HepG2 (cell line): ENCODE results near the gene C5orf34. TPM values are rescaled to one million over a fixed set of nuclear protein-coding genes. Genes with fewer than 3 reads are reported as not detected.
A peak's percentile ranks its signal among the peaks of the same experiment; 100 is the strongest.

Experiments used
- EP300 ChIP-seq, 3 experiments: sonication (generic) in 1 of 3; formaldehyde crosslinking in 1 of 3; IDR thresholded peaks; 2 replicates each; pipeline versions ENCODE4 v1.5.1 to v1.6.1; 2011 to 2020; ENCODE audit warnings: low read depth in 2 of 3, low read length in 2 of 3, borderline replicate concordance in 1 of 3, improper control_type of control experiment in 1 of 3, mild to moderate bottlenecking in 1 of 3, missing genetic modification reagents in 1 of 3, moderate library complexity in 1 of 3
- ERF ChIP-seq: IDR thresholded peaks from 2 replicates; pipeline ENCODE4 v1.6.1; 2018; ENCODE audit warnings: missing biosample characterization, missing genetic modification reagents
- KLF12 ChIP-seq: sonication (generic); formaldehyde crosslinking; IDR thresholded peaks from 2 replicates; pipeline ENCODE4 v1.4.0; 2020; ENCODE audit warnings: missing genetic modification reagents, borderline replicate concordance
- NCOR1 ChIP-seq: fragments of 200-600 bp; sonication (generic); IDR thresholded peaks from 2 replicates; pipeline ENCODE4 v1.7.0; 2017; ENCODE audit warnings: antibody characterized with exemption, low read length, borderline replicate concordance
- NR2F2 ChIP-seq: IDR thresholded peaks from 2 replicates; pipeline ENCODE4 v1.6.1; 2012; ENCODE audit warnings: low read depth, inconsistent platforms, borderline replicate concordance
- NR2F6 ChIP-seq, 2 experiments: IDR thresholded peaks; 2 replicates each; pipeline ENCODE4 v1.6.1; 2016; ENCODE audit warnings: antibody characterized with exemption in 1 of 2, mild to moderate bottlenecking in 1 of 2
- PHF20 ChIP-seq: sonication (generic); formaldehyde crosslinking; IDR thresholded peaks from 2 replicates; pipeline ENCODE4 v1.5.0; 2020; ENCODE audit warnings: mild to moderate bottlenecking, missing genetic modification reagents
- SAFB2 ChIP-seq: sonication (generic); formaldehyde crosslinking; IDR thresholded peaks from 2 replicates; pipeline ENCODE4 v1.5.1; 2020; ENCODE audit warnings: missing genetic modification reagents, low read depth, mild to moderate bottlenecking, borderline replicate concordance
- SIX1 ChIP-seq: sonication (generic); formaldehyde crosslinking; IDR thresholded peaks from 2 replicates; pipeline ENCODE4 v1.4.0; 2020; ENCODE audit warnings: missing genetic modification reagents, borderline replicate concordance
- SRSF9 ChIP-seq: fragments of 200-400 bp; formaldehyde crosslinking; IDR thresholded peaks from 2 replicates; pipeline ENCODE4 v1.6.1; 2018; ENCODE audit warnings: borderline replicate concordance, mild to moderate bottlenecking, low read depth, low read length; ENCODE audit not compliant: insufficient read depth, poor library complexity, severe bottlenecking
- STAT5B ChIP-seq: sonication (generic); formaldehyde crosslinking; IDR thresholded peaks from 2 replicates; pipeline ENCODE4 v1.4.0; 2020; ENCODE audit warnings: missing genetic modification reagents
- TOPORS ChIP-seq: sonication (generic); formaldehyde crosslinking; IDR thresholded peaks from 2 replicates; pipeline ENCODE4 v1.8.0; 2023; ENCODE audit warnings: mild to moderate bottlenecking, missing genetic modification reagents
- ZNF792 ChIP-seq: IDR thresholded peaks from 2 replicates; pipeline ENCODE4 v1.6.1; 2016
- polyA plus RNA-seq, 8 experiments: library from polyadenylated mRNA; depleted of rRNA in 3 of 8; stranded (reverse) in 7 of 8; unstranded in 1 of 8; fragments of >200 nt; fragmentation: Illumina TruSeq in 4 of 8; extraction: Trizol in 4 of 8; gene quantifications; 2 replicates each; pipeline versions ENCODE4 v1.2.1 to v1.2.3, GENCODE V29; 2011 to 2016; ENCODE audit warnings: low read depth in 4 of 8, missing spikeins in 1 of 8, mixed read lengths in 1 of 8; ENCODE audit not compliant: insufficient read depth in 1 of 8
- total RNA-seq, 5 experiments: library from RNA; depleted of rRNA; stranded (reverse); fragments of >200 nt; fragmentation: Illumina TruSeq; extraction: Trizol; gene quantifications; 2 replicates each; pipeline ENCODE4 v1.2.3, GENCODE V29; 2016; ENCODE audit warnings: low read depth in 1 of 5
- TF ChIP-seq, protein P1 (sequence below): sonication (generic); formaldehyde crosslinking; IDR thresholded peaks from 2 replicates; pipeline ENCODE4 v1.5.0; 2020; ENCODE audit warnings: missing genetic modification reagents
- TF ChIP-seq, protein P2 (sequence below): sonication (generic); formaldehyde crosslinking; IDR thresholded peaks from 2 replicates; pipeline ENCODE4 v1.8.1; 2023; ENCODE audit warnings: mild to moderate bottlenecking, inconsistent platforms, moderate library complexity, missing genetic modification reagents, borderline replicate concordance
- TF ChIP-seq, protein P3 (sequence below), 2 experiments: sonication (generic) in 1 of 2; formaldehyde crosslinking in 1 of 2; IDR thresholded peaks; 2 replicates each; pipeline versions ENCODE4 v1.6.1 to v1.9.0; 2014 to 2022; ENCODE audit warnings: antibody characterized with exemption in 1 of 2, borderline replicate concordance in 1 of 2, inconsistent platforms in 1 of 2, low read depth in 1 of 2, missing genetic modification reagents in 1 of 2
- TF ChIP-seq, protein P4 (sequence below): sonication (generic); formaldehyde crosslinking; IDR thresholded peaks from 2 replicates; pipeline ENCODE4 v1.5.0; 2020; ENCODE audit warnings: missing genetic modification reagents

The C5orf34 gene
- total and polyA plus RNA-seq, 2 of the 13 experiments (the other 11 are each of a cell fraction or from before 2014, with no cell fraction given), result 3.2 to 6.4 TPM

DNA sequence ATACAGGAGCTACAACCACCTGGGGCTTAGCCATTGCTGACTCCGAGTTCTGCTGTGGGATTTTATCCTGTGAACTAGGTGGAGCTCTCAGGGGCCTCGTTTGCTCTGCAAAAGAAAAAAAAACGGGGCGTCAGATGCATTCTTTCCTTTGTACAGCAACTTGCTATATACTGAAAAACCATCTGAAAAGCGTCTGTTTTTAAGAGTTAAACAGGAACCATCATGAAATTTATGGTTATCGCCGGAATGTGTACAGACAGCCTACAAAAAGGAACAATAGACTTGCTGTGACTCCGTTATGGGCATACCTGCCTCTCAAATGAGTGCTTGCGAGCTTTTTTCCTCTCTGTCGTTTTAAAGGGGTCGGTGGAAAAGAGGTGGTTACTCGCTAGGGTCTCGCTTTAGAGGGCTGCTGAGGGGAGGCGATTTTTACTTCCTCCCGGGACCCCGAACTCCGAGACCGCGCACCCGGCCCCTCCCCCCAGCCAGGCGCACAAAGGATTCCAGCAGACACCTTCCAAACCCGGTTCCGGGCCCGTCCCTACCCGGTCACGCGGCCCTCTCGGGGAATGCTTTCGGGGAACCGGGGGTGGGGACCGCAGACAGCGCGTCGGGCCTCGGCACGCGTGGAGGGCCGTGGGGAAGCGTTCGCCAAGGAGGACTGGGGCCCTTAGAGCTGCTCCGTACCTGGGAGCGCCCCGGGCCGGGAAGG lies 41.1 kb upstream of the C5orf34 start (continued):
- TF ChIP-seq SIX1 (CRISPR knock-in tag) (no peak), NCOR1 (no peak), SAFB2 (CRISPR knock-in tag) (no peak), PHF20 (CRISPR knock-in tag) (no peak), ERF (no peak), STAT5B (CRISPR knock-in tag) (no peak), KLF12 (CRISPR knock-in tag) (no peak), NR2F6 (IDR thresholded peaks at IDR 0.05) (no peak), NR2F6 (CRISPR knock-in tag; IDR thresholded peaks at IDR 0.05) (no peak), NR2F2 (no peak), TOPORS (no peak), EP300 (IDR thresholded peaks at IDR 0.05; ENCODE audit: low read depth in 2 of 2, low read length in 2 of 2) (no peak), EP300 (CRISPR knock-in tag; IDR thresholded peaks at IDR 0.05; ENCODE audit: borderline replicate concordance) (0 out of 2 replicates have a peak, but pooled peaks have one; percentile 24), SRSF9 (no peak), ZNF792 (CRISPR knock-in tag) (no peak)
- TF ChIP-seq, protein P1, sequence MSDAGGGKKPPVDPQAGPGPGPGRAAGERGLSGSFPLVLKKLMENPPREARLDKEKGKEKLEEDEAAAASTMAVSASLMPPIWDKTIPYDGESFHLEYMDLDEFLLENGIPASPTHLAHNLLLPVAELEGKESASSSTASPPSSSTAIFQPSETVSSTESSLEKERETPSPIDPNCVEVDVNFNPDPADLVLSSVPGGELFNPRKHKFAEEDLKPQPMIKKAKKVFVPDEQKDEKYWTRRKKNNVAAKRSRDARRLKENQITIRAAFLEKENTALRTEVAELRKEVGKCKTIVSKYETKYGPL (CRISPR knock-in tag), result no peak
- TF ChIP-seq, protein P2, sequence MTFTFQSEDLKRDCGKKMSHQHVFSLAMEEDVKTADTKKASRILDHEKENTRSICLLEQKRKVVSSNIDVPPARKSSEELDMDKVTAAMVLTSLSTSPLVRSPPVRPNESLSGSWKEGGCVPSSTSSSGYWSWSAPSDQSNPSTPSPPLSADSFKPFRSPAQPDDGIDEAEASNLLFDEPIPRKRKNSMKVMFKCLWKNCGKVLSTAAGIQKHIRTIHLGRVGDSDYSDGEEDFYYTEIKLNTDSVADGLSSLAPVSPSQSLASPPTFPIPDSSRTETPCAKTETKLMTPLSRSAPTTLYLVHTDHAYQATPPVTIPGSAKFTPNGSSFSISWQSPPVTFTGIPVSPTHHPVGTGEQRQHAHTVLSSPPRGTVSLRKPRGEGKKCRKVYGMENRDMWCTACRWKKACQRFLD (CRISPR knock-in tag), result no peak
- TF ChIP-seq, protein P3, sequence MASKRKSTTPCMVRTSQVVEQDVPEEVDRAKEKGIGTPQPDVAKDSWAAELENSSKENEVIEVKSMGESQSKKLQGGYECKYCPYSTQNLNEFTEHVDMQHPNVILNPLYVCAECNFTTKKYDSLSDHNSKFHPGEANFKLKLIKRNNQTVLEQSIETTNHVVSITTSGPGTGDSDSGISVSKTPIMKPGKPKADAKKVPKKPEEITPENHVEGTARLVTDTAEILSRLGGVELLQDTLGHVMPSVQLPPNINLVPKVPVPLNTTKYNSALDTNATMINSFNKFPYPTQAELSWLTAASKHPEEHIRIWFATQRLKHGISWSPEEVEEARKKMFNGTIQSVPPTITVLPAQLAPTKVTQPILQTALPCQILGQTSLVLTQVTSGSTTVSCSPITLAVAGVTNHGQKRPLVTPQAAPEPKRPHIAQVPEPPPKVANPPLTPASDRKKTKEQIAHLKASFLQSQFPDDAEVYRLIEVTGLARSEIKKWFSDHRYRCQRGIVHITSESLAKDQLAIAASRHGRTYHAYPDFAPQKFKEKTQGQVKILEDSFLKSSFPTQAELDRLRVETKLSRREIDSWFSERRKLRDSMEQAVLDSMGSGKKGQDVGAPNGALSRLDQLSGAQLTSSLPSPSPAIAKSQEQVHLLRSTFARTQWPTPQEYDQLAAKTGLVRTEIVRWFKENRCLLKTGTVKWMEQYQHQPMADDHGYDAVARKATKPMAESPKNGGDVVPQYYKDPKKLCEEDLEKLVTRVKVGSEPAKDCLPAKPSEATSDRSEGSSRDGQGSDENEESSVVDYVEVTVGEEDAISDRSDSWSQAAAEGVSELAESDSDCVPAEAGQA (IDR thresholded peaks at IDR 0.05; ENCODE audit: low read depth), result no peak
- TF ChIP-seq, protein P3 (CRISPR knock-in tag; IDR thresholded peaks at IDR 0.05; ENCODE audit: borderline replicate concordance), result peak; percentile 17; the same call in 1 of the 2 replicates
- TF ChIP-seq, protein P4, sequence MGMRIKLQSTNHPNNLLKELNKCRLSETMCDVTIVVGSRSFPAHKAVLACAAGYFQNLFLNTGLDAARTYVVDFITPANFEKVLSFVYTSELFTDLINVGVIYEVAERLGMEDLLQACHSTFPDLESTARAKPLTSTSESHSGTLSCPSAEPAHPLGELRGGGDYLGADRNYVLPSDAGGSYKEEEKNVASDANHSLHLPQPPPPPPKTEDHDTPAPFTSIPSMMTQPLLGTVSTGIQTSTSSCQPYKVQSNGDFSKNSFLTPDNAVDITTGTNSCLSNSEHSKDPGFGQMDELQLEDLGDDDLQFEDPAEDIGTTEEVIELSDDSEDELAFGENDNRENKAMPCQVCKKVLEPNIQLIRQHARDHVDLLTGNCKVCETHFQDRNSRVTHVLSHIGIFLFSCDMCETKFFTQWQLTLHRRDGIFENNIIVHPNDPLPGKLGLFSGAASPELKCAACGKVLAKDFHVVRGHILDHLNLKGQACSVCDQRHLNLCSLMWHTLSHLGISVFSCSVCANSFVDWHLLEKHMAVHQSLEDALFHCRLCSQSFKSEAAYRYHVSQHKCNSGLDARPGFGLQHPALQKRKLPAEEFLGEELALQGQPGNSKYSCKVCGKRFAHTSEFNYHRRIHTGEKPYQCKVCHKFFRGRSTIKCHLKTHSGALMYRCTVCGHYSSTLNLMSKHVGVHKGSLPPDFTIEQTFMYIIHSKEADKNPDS (CRISPR knock-in tag), result no peak
